Left ventricle myocardium inferior (tissue), 1 donor: ENCODE measurements around the gene CASZ1. TPM values are rescaled to one million over a fixed set of nuclear protein-coding genes. Genes with fewer than 3 reads are reported as not detected.
A peak's percentile ranks its signal among the peaks of the same experiment; 100 is the strongest.

ENCODE experiments used
- DNase-seq: peaks from one replicate; pipeline ENCODE4 v3.0.0-alpha.2; 2020
- H3K27ac ChIP-seq: fragments of 200-600 bp; replicated peaks from 2 replicates; pipeline ENCODE4 v1.8.0; 2021
- H3K27me3 ChIP-seq: fragments of 200-600 bp; 2 replicates; pipeline ENCODE4 v1.8.0; 2021; ENCODE audit warnings: low read depth
- H3K36me3 ChIP-seq: fragments of 200-600 bp; 2 replicates; pipeline ENCODE4 v1.8.0; 2021
- H3K4me1 ChIP-seq: fragments of 200-600 bp; 2 replicates; pipeline ENCODE4 v1.8.0; 2021
- H3K4me3 ChIP-seq: fragments of 200-600 bp; 2 replicates; pipeline ENCODE4 v1.8.0; 2021; ENCODE audit warnings: mild to moderate bottlenecking, moderate library complexity
- H3K9me3 ChIP-seq: fragments of 200-600 bp; replicated peaks from 2 replicates; pipeline ENCODE4 v1.8.0; 2021
- CTCF ChIP-seq: fragments of 200-600 bp; IDR thresholded peaks from 2 replicates; pipeline ENCODE4 v1.8.0; 2021; ENCODE audit warnings: antibody characterized with exemption, mild to moderate bottlenecking, borderline replicate concordance
- intact Hi-C: fragments of 100-400 bp; cut with micrococcal nuclease; formaldehyde crosslinking; loops from one replicate; pipeline ENCODE4 v1.11.0; 2022
- total RNA-seq: library from RNA; stranded (reverse); fragmentation: NEBNext Ultra II Directional; extraction: Animal tissue kit (Norgen Biotek cat#: 25700); gene quantifications from one replicate; pipeline ENCODE4 v1.2.1, GENCODE V29; 2021
- donor health status: DM: no; HTN: yes; CAD: no; lungs with severe emphysema.

The CASZ1 gene
- total RNA-seq, 1 donor from 2014 or later, result 56.3 TPM

GRCh38 chr1:10789803-10790702 lies 6.4 kb downstream of the CASZ1 start:
- H3K4me1 ChIP-seq, result peaks cover 98% of the 10 kb centered on the region
- TF ChIP-seq CTCF, result no peak
- peak overlapping the region; percentile 3 for H3K4me3 ChIP-seq
- H3K27me3 ChIP-seq, result peaks cover 41% of the 10 kb centered on the region
- intact Hi-C loops, result no loop called here
- DNase-seq, result no peak
- peak overlapping the region; percentile 40 for H3K27ac ChIP-seq
- no peaks in the 10 kb centered on the region for H3K9me3 ChIP-seq
- H3K36me3 ChIP-seq, result no peaks in the 10 kb centered on the region

DNA sequence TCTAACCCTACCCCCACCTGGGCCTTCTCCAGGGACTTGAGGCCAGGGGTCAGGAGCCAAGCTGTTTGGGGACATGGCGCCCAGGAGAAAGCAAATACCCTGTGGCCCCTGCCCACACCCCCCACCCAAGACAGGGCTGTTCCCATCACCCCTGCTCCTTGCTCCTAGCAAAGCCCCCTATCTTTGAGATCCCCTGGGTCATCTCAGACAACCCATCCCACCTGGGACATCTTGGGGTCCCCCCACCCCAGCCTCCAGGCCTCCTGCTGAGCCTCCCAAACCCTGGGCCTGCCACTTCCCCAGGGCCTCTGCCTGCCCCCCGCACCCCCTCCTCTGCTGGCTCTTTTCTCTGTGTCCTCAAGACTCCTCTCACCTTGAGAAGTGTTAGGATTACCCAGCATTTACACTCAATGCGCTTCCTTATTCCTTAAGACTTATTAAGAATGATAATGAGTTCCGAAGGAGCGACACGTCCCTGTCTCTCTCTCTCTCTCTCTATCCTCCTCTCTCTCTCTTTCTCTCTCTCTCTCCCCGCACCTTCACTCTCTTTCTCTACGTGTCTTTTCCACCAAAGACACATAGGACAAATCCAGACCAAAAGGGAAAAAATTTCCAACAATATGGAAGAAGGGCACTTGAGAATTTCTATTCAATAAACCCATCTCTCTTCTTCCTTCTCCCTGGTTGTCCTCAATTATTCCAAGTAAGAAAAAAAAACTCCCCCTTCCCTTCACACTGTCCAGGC lies 7.2 kb downstream of the CASZ1 start:
- Histone ChIP-seq H3K4me3 (peak overlapping the region; percentile 51), H3K9me3 (no peaks in the 10 kb centered on the region), H3K27ac (peak overlapping the region; percentile 60), H3K4me1 (peaks cover 100% of the 10 kb centered on the region), H3K36me3 (no peaks in the 10 kb centered on the region), H3K27me3 (peaks cover 37% of the 10 kb centered on the region)
- no peak for DNase-seq
- intact Hi-C loops, result no loop called here
- no peak for TF ChIP-seq CTCF

- Histone ChIP-seq H3K4me1 (peaks cover 98% of the 10 kb centered on the region), H3K9me3 (no peaks in the 10 kb centered on the region), H3K27ac (peak overlapping the region; percentile 60), H3K4me3 (peak overlapping the region; percentile 51), H3K27me3 (peaks cover 32% of the 10 kb centered on the region), H3K36me3 (no peaks in the 10 kb centered on the region)
- TF ChIP-seq CTCF, result peak; percentile 70
- DNase-seq, result peak; percentile 71
- intact Hi-C loops, result no loop called here
Observed at GRCh38 chr1:10788592-10789006, 7.8 kb downstream of the CASZ1 start.

DNA sequence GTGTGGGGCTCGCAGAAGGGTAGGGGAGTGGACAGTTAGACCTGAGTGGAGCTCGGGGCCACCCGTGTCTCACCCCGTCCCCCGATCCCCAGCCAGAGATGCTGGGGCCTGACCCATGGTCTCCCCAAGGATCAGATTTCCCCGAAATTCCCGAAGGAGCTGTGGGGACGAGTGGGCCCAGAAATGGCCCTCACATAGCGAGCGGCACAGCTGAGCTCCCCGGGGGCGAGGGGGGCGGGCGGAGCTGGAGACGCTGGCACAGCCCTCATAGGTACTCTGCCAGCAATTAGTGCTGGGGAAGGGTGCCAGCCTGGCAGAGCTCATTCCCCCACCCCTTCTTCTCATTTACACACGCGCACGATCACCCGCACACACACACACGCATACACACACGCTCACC lies 9.2 kb downstream of the CASZ1 start:
- DNase-seq, result no peak
- TF ChIP-seq CTCF, result no peak
- H3K27me3 ChIP-seq, result peaks cover 29% of the 10 kb centered on the region
- peak overlapping the region; percentile 44 for H3K27ac ChIP-seq
- H3K4me1 ChIP-seq, result peaks cover 96% of the 10 kb centered on the region
- no peak overlapping the region for H3K4me3 ChIP-seq
- intact Hi-C loops, result no loop called here
- H3K9me3 ChIP-seq, result no peaks in the 10 kb centered on the region
- H3K36me3 ChIP-seq, result no peaks in the 10 kb centered on the region

- peaks cover 96% of the 10 kb centered on the region for H3K4me1 ChIP-seq
- peak; percentile 41 for DNase-seq
- no peak for TF ChIP-seq CTCF
Observed at GRCh38 chr1:10785728-10786638, 10.5 kb downstream of the CASZ1 start.

More at GRCh38 chr1:10785728-10786638, 10.5 kb downstream of the CASZ1 start:
- Histone ChIP-seq H3K36me3 (no peaks in the 10 kb centered on the region), H3K27ac (peak overlapping the region; percentile 44), H3K27me3 (peaks cover 18% of the 10 kb centered on the region), H3K9me3 (no peaks in the 10 kb centered on the region), H3K4me3 (no peak overlapping the region)
- intact Hi-C loops, result no loop called here
